ENCODE data around the gene SPA17.

Gene SPA17

GRCh38 chr11:124673333-124674167, at the start of gene SPA17, which contains the start of gene SIAE:
SPA17 (plus strand) TSS chr11:124673904; CDS start chr11:124675265, 1,361 bp downstream.
SIAE (minus strand) TSS chr11:124673739; CDS start chr11:124673708, 31 bp downstream.
- TF ChIP-seq CTCF (IDR thresholded peaks at IDR 0.05), result no peak
- DNase-seq, result peak; percentile 95
- Mint-ChIP-seq H3K4me1 (peaks cover 9% of the 10 kb centered on the region), H3K27me3 (ENCODE audit: low read depth, poor library complexity) (peaks cover 8% of the 10 kb centered on the region), H3K4me3 (peak within 1 kb of the TSS; percentile 88), H3K27ac (peak within 1 kb of the TSS; percentile 98), H3K9me3 (no peaks in the 10 kb centered on the region), H3K36me3 (ENCODE audit: low read depth) (no peaks in the 10 kb centered on the region)

DNA sequence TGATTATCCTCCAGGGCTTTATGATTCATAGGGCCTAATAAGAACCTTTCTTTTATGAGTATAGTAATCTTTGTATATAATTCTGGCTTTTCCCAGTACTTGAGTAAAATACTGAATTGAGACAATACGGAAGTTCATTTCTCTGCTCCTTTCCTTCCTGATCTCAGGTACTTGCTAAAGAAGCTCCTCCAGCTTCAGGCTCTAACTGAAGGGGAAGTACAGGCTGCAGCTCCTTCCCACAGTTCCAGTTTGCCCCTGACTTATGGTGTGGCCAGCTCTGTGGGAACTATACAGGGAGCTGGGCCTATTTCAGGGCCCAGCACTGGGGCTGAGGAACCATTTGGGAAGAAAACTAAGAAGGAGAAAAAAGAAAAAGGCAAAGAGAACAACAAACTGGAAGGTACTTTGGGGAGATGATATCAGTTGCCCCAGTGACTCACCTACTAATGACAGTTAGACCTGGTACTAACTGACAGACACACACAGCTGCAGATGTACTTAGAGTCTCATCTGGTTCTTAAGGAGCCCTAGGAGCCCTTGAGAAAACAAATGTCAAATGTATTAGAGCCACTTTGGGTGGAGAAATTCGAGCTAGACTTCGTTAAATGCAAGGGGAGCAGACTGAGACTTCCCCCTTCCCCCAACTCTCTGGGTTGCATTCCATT, 48.1 kb upstream of the SPA17 start:
- DNase-seq, result no peak
- peaks cover 31% of the 10 kb centered on the region for H3K4me1 Mint-ChIP-seq
- TF ChIP-seq CTCF (IDR thresholded peaks at IDR 0.05), result no peak
- peaks cover 5% of the 10 kb centered on the region for H3K27me3 Mint-ChIP-seq (ENCODE audit: low read depth, poor library complexity)
- no peaks in the 10 kb centered on the region for H3K9me3 Mint-ChIP-seq
- no peak overlapping the region for H3K4me3 Mint-ChIP-seq
- no peak overlapping the region for H3K27ac Mint-ChIP-seq
- peaks cover 33% of the 10 kb centered on the region for H3K36me3 Mint-ChIP-seq (ENCODE audit: low read depth)

- Mint-ChIP-seq H3K9me3 (no peaks in the 10 kb centered on the region), H3K27me3 (ENCODE audit: low read depth, poor library complexity) (no peaks in the 10 kb centered on the region), H3K27ac (no peak overlapping the region), H3K4me1 (peaks cover 22% of the 10 kb centered on the region), H3K36me3 (ENCODE audit: low read depth) (peaks cover 51% of the 10 kb centered on the region), H3K4me3 (no peak overlapping the region)
- DNase-seq, result no peak
- TF ChIP-seq CTCF (IDR thresholded peaks at IDR 0.05), result no peak
Observed at GRCh38 chr11:124627546-124627945, 46.2 kb upstream of the SPA17 start.

GRCh38 chr11:124629961-124630360, 43.7 kb upstream of the SPA17 start:
- peaks cover 2% of the 10 kb centered on the region for H3K4me1 Mint-ChIP-seq
- H3K36me3 Mint-ChIP-seq (ENCODE audit: low read depth), result peaks cover 68% of the 10 kb centered on the region
- TF ChIP-seq CTCF (IDR thresholded peaks at IDR 0.05), result no peak
- H3K9me3 Mint-ChIP-seq, result no peaks in the 10 kb centered on the region
- no peak for DNase-seq
- no peak overlapping the region for H3K4me3 Mint-ChIP-seq
- H3K27ac Mint-ChIP-seq, result peak overlapping the region; percentile 12
- no peaks in the 10 kb centered on the region for H3K27me3 Mint-ChIP-seq (ENCODE audit: low read depth, poor library complexity)

- Mint-ChIP-seq H3K27ac (no peak overlapping the region), H3K27me3 (ENCODE audit: low read depth, poor library complexity) (no peaks in the 10 kb centered on the region), H3K9me3 (no peaks in the 10 kb centered on the region), H3K4me3 (no peak overlapping the region), H3K4me1 (no peaks in the 10 kb centered on the region), H3K36me3 (ENCODE audit: low read depth) (peaks cover 67% of the 10 kb centered on the region)
- no peak for TF ChIP-seq CTCF (IDR thresholded peaks at IDR 0.05)
- no peak for DNase-seq
Observed at GRCh38 chr11:124633355-124633754, 40.3 kb upstream of the SPA17 start.

Data from nephron progenitor cell (in vitro differentiated cells).